GM23248 (cell line): ENCODE measurements around the gene G6PC2. TPM values are rescaled to one million over a fixed set of nuclear protein-coding genes. Genes with fewer than 3 reads are reported as not detected.

ENCODE experiments used
- DNase-seq: peaks from one replicate; pipeline ENCODE4 v3.0.0-alpha.2; 2015
- H2AFZ ChIP-seq: fragments of 200-600 bp; sonication (generic); 2 replicates; pipeline ENCODE4 v1.6.1; 2016; ENCODE audit warnings: antibody characterized with exemption
- H3F3A ChIP-seq: fragments of 200-600 bp; sonication (generic); 2 replicates; pipeline ENCODE4 v1.6.1; 2016; ENCODE audit warnings: mild to moderate bottlenecking, antibody characterized with exemption, mixed run types; ENCODE audit not compliant: insufficient read depth
- H3K27ac ChIP-seq: fragments of 200-600 bp; sonication (generic); 2 replicates; pipeline ENCODE4 v1.5.1; 2016; ENCODE audit warnings: mild to moderate bottlenecking
- H3K27me3 ChIP-seq: fragments of 200-600 bp; sonication (generic); replicated peaks from 2 replicates; pipeline ENCODE4 v1.6.1; 2016; ENCODE audit warnings: mild to moderate bottlenecking; ENCODE audit not compliant: insufficient read depth
- H3K36me3 ChIP-seq: fragments of 200-600 bp; sonication (generic); 2 replicates; pipeline ENCODE4 v1.6.1; 2016; ENCODE audit warnings: low read depth, mild to moderate bottlenecking
- H3K4me1 ChIP-seq: fragments of 200-600 bp; sonication (generic); 2 replicates; pipeline ENCODE4 v1.6.1; 2016; ENCODE audit warnings: mild to moderate bottlenecking; ENCODE audit not compliant: insufficient read depth
- H3K4me2 ChIP-seq: fragments of 200-600 bp; sonication (generic); one replicate; pipeline ENCODE4 v1.6.1; 2016; ENCODE audit warnings: mild to moderate bottlenecking; ENCODE audit not compliant: unreplicated experiment
- H3K4me3 ChIP-seq: fragments of 200-600 bp; sonication (generic); 2 replicates; pipeline ENCODE4 v1.5.1; 2016; ENCODE audit warnings: mild to moderate bottlenecking
- H3K79me2 ChIP-seq: fragments of 200-600 bp; sonication (generic); 2 replicates; pipeline ENCODE4 v1.6.1; 2016; ENCODE audit warnings: mild to moderate bottlenecking; ENCODE audit not compliant: insufficient read depth
- H3K9ac ChIP-seq: fragments of 200-600 bp; sonication (generic); 2 replicates; pipeline ENCODE4 v1.6.1; 2016; ENCODE audit warnings: mild to moderate bottlenecking
- H3K9me2 ChIP-seq: fragments of 200-600 bp; sonication (generic); 2 replicates; pipeline ENCODE4 v1.6.1; 2016; ENCODE audit warnings: mixed run types, mild to moderate bottlenecking, moderate library complexity; ENCODE audit not compliant: insufficient read depth
- H3K9me3 ChIP-seq: fragments of 200-600 bp; sonication (generic); one replicate; pipeline ENCODE4 v1.6.1; 2017; ENCODE audit warnings: low read depth
- H4K20me1 ChIP-seq: fragments of 200-600 bp; sonication (generic); 2 replicates; pipeline ENCODE4 v1.6.0; 2016; ENCODE audit not compliant: insufficient read depth
- EZH2 ChIP-seq: fragments of 200-600 bp; sonication (generic); IDR thresholded peaks from 2 replicates; pipeline ENCODE4 v1.6.1; 2018; ENCODE audit warnings: antibody characterized with exemption, mild to moderate bottlenecking; ENCODE audit not compliant: insufficient read depth, poor library complexity, severe bottlenecking
- EZH2phosphoT487 ChIP-seq: fragments of 200-600 bp; sonication (generic); IDR thresholded peaks from 2 replicates; pipeline ENCODE4 v1.6.1; 2018; ENCODE audit warnings: antibody characterized with exemption, moderate library complexity, mild to moderate bottlenecking, low read depth; ENCODE audit not compliant: insufficient read depth
- WGBS, 2 experiments: methylation state at CpG; one replicate each; pipeline ENCODE4 v1.1.6; 2015 to 2017; ENCODE audit warnings: low lambda C conversion rate in 2 of 2, low coverage in 1 of 2; ENCODE audit errors: missing lambda C conversion rate in 2 of 2; 5-methylcytosine and 5-hydroxymethylcytosine counted together
- in situ Hi-C: fragments of 300-500 bp; cut with MboI; formaldehyde crosslinking; loops from 2 replicates; pipeline ENCODE4 v1.15.0; 2020
- polyA plus RNA-seq: library from polyadenylated mRNA; unstranded; fragments of >200 nt; fragmentation: Nextera tagmentation; extraction: Ambion mirVana; gene quantifications from 2 replicates; pipeline ENCODE4 v1.2.1, GENCODE V29; 2016
- total RNA-seq: library from RNA; depleted of rRNA; stranded (reverse); fragments of >200 nt; shearing (Covaris generic); gene quantifications from 2 replicates; pipeline ENCODE4 v1.2.3, GENCODE V29; 2014

The G6PC2 gene
- total and polyA plus RNA-seq, 2 experiments from 2014 or later, result not detected

GRCh38 chr2:168941297-168941696 lies 40.2 kb downstream of the G6PC2 start:
- Histone ChIP-seq H3K27me3 (peaks cover 6% of the 10 kb centered on the region), H3K9me2 (no peaks in the 10 kb centered on the region), H3K9me3 (no peaks in the 10 kb centered on the region), H3K9ac (no peak overlapping the region), H3K4me3 (no peak overlapping the region), H3K36me3 (no peaks in the 10 kb centered on the region), H3K4me1 (no peaks in the 10 kb centered on the region), H4K20me1 (no peaks in the 10 kb centered on the region), H3K4me2 (no peak overlapping the region), H3F3A (no peaks in the 10 kb centered on the region), H3K27ac (no peak overlapping the region), H2AFZ (no peak overlapping the region), H3K79me2 (no peaks in the 10 kb centered on the region)
- in situ Hi-C loops, result no loop called here
- TF ChIP-seq EZH2phosphoT487 (no peak), EZH2 (no peak)
- DNase-seq, result no peak

GRCh38 chr2:168944065-168944464 lies 43.0 kb downstream of the G6PC2 start:
- Histone ChIP-seq H2AFZ (no peak overlapping the region), H3K9me3 (no peaks in the 10 kb centered on the region), H3K9ac (no peak overlapping the region), H3K9me2 (no peaks in the 10 kb centered on the region), H3K4me1 (no peaks in the 10 kb centered on the region), H3K4me2 (no peak overlapping the region), H3K79me2 (no peaks in the 10 kb centered on the region), H3K36me3 (no peaks in the 10 kb centered on the region), H3K27ac (no peak overlapping the region), H3K27me3 (peaks cover 9% of the 10 kb centered on the region), H3F3A (no peaks in the 10 kb centered on the region), H4K20me1 (no peaks in the 10 kb centered on the region), H3K4me3 (no peak overlapping the region)
- in situ Hi-C loops, result no loop called here
- TF ChIP-seq EZH2phosphoT487, result no peak
- no peak for TF ChIP-seq EZH2
- no peak for DNase-seq
- 68 to 78% methylated on average over 3 of the region's 3 CpGs for WGBS, 2 experiments

GRCh38 chr2:168945508-168945907 lies 44.4 kb downstream of the G6PC2 start:
- peaks cover 9% of the 10 kb centered on the region for H3K27me3 ChIP-seq
- in situ Hi-C loops, result no loop called here

DNA sequence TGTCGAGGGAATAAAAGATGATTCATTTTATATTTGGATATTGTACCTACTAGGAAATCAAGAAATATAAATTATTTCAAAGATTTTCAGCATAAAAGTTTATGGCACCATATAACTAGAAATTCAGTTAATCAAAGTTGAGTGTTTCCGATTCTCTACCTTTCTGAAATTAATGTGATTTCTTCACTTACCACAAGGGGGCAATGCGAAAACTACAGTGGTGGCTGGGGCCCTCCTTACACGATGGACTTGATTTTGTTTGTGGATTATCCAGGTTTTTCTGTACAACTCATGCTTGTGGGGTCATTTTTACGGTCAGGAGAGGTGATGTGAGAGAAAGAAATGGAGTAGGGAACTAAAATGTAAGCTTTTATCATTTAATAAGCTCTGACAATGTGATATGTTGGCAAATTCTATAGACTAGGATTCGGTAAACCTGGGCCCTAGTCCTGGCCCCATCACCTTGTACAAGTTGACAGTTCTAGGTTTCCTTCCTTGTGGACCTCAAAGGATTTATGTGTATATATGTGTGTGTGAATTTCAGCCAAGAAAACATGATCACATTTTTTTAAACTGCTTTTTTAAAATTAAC lies 47.6 kb downstream of the G6PC2 start:
- TF ChIP-seq EZH2phosphoT487 (no peak), EZH2 (no peak)
- Histone ChIP-seq H3K9me2 (no peaks in the 10 kb centered on the region), H3F3A (no peaks in the 10 kb centered on the region), H3K27ac (no peak overlapping the region), H3K79me2 (no peaks in the 10 kb centered on the region), H3K4me1 (no peaks in the 10 kb centered on the region), H2AFZ (no peak overlapping the region), H4K20me1 (no peaks in the 10 kb centered on the region), H3K4me3 (no peak overlapping the region), H3K27me3 (peaks cover 9% of the 10 kb centered on the region), H3K9ac (no peak overlapping the region), H3K9me3 (no peaks in the 10 kb centered on the region), H3K4me2 (no peak overlapping the region), H3K36me3 (no peaks in the 10 kb centered on the region)
- peak; percentile 39 for DNase-seq
- in situ Hi-C loops, result no loop called here
- 47 to 53% methylated on average over 6 of the region's 6 CpGs for WGBS, 2 experiments

More at GRCh38 chr2:168945508-168945907, 44.4 kb downstream of the G6PC2 start:
- DNase-seq, result no peak
- Histone ChIP-seq H3F3A (no peaks in the 10 kb centered on the region), H3K27ac (no peak overlapping the region), H3K9ac (no peak overlapping the region), H2AFZ (no peak overlapping the region), H3K4me2 (no peak overlapping the region), H3K79me2 (no peaks in the 10 kb centered on the region), H3K9me3 (no peaks in the 10 kb centered on the region), H3K4me1 (no peaks in the 10 kb centered on the region), H3K4me3 (no peak overlapping the region), H3K9me2 (no peaks in the 10 kb centered on the region), H3K36me3 (no peaks in the 10 kb centered on the region), H4K20me1 (no peaks in the 10 kb centered on the region)
- 31 to 47% methylated on average over 3 to 4 of the region's 4 CpGs for WGBS, 2 experiments
- TF ChIP-seq EZH2 (no peak), EZH2phosphoT487 (no peak)

- 54 to 63% methylated on average over 1 of the region's 1 CpG for WGBS, 2 experiments
- in situ Hi-C loops, result no loop called here
- no peaks in the 10 kb centered on the region for H3K79me2 ChIP-seq
- no peaks in the 10 kb centered on the region for H3K9me3 ChIP-seq
- H3K36me3 ChIP-seq, result no peaks in the 10 kb centered on the region
- no peak overlapping the region for H2AFZ ChIP-seq
- H3K27ac ChIP-seq, result no peak overlapping the region
- no peak for TF ChIP-seq EZH2
- TF ChIP-seq EZH2phosphoT487, result no peak
- no peak overlapping the region for H3K4me2 ChIP-seq
- H3K4me1 ChIP-seq, result no peaks in the 10 kb centered on the region
- H3F3A ChIP-seq, result no peaks in the 10 kb centered on the region
- no peak overlapping the region for H3K9ac ChIP-seq
- H3K4me3 ChIP-seq, result no peak overlapping the region
- no peaks in the 10 kb centered on the region for H4K20me1 ChIP-seq
- no peaks in the 10 kb centered on the region for H3K9me2 ChIP-seq
- H3K27me3 ChIP-seq, result peaks cover 9% of the 10 kb centered on the region
- no peak for DNase-seq
These were observed 48.2 kb downstream of the G6PC2 start for GRCh38 chr2:168949324-168949723.
